Adrenal gland (tissue), 5 donors: ENCODE results near the gene TTLL1.

Source experiments
- POLR2A ChIP-seq, 2 donors: fragments of 450-650 bp; IDR thresholded peaks; one replicate each; pipeline ENCODE4 v1.6.1; 2017; ENCODE audit warnings: antibody characterized with exemption in 2 of 2, mild to moderate bottlenecking in 2 of 2, moderate library complexity in 1 of 2
- TF ChIP-seq, protein P1 (sequence below), 6 experiments: fragments of 450-650 bp in 4 of 6; fragments of 200-600 bp in 2 of 6; sonication (generic) in 1 of 6; IDR thresholded peaks; 1 replicate in 5 of 6; 2 replicates in 1 of 6; pipeline versions ENCODE4 v1.5.1 to v1.8.0; 2016 to 2021; ENCODE audit warnings: antibody characterized with exemption in 6 of 6, mild to moderate bottlenecking in 2 of 6, moderate library complexity in 1 of 6
- donor health status: DM: no; HTN: no; CAD: no.

DNA sequence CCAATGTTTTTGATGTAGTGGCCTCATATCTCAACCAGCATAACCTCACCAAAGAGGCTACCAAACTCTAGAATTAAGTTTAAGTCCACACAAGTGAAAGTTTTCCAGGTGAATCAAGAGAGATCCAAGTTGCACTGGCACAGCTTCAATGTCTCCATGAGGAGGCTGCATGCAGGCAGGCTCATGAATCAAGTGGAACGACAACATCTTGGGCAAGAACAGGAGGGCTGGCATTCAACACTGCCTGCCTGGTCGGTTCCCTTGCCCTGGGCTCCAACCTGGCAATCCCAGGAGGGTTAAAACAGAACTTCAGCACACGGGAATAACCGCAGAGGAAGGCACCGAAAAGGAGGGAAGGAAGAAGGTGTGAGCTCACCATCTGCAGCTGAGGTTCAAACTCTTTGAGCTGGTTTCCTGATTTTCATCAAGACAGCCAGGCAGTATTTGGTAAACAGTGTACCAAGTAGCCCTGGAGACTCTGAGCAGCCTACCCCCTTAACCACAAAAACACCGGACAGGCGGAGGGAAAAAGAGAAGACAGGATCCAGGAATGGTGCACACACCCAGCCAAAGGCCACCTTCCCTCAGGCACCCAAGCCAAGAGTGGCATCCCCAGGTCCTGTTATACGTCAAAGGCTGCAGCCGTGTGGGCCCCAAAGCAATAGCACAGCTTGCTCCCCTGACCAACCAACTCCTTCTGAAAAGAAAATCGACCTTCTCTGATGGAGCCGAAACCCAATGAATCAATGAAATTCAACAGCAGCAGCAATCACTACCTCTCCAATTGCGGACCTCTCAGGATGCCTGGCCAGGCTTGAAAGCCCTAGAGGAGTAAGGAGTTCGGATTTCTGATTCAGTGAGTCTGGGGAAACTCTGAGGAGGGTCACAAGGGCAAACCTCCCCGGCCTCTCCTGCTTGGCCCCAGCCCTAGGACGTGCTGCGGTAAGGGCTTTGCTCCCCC, 75.6 kb downstream of the TTLL1 start:
- TF ChIP-seq, protein P1, sequence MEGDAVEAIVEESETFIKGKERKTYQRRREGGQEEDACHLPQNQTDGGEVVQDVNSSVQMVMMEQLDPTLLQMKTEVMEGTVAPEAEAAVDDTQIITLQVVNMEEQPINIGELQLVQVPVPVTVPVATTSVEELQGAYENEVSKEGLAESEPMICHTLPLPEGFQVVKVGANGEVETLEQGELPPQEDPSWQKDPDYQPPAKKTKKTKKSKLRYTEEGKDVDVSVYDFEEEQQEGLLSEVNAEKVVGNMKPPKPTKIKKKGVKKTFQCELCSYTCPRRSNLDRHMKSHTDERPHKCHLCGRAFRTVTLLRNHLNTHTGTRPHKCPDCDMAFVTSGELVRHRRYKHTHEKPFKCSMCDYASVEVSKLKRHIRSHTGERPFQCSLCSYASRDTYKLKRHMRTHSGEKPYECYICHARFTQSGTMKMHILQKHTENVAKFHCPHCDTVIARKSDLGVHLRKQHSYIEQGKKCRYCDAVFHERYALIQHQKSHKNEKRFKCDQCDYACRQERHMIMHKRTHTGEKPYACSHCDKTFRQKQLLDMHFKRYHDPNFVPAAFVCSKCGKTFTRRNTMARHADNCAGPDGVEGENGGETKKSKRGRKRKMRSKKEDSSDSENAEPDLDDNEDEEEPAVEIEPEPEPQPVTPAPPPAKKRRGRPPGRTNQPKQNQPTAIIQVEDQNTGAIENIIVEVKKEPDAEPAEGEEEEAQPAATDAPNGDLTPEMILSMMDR (IDR thresholded peaks at IDR 0.05), result no peak
- peak in 1 of 2 donors; percentile 38 for TF ChIP-seq POLR2A (IDR thresholded peaks at IDR 0.05)
